Urinary bladder (tissue), 2 donors: ENCODE results near the gene MNS1. TPM values are rescaled to one million over a fixed set of nuclear protein-coding genes. Genes with fewer than 3 reads are reported as not detected.

Experiments
- polyA plus RNA-seq: library from polyadenylated mRNA; stranded (reverse); fragments of 200-250 nt; gene quantifications from one replicate; pipeline ENCODE4 v1.2.3, GENCODE V29; 2013
- total RNA-seq: library from RNA; depleted of rRNA; stranded (reverse); fragments of >200 nt; gene quantifications from one replicate; pipeline ENCODE4 v1.2.3, GENCODE V29; 2014
- donor health status: healthy.

Gene MNS1
- total and polyA plus RNA-seq, 2 donors: 2.0 to 7.1 TPM

Other genes starting within 250 kb of the MNS1 start
- gene RFX7, start 221.3 kb downstream of the MNS1 start, total RNA-seq: 16.0 TPM
- gene RFX7, start 221.3 kb downstream of the MNS1 start, polyA plus RNA-seq: 4.5 TPM
- gene TEX9, start 99.7 kb downstream of the MNS1 start, total RNA-seq: 17.3 TPM
- gene TEX9, start 99.7 kb downstream of the MNS1 start, polyA plus RNA-seq: 1.6 TPM